Measurements from ENCODE around the gene ONECUT1.

The ONECUT1 gene

GRCh38 chr15:52803108-52803466 lies 13.0 kb upstream of the ONECUT1 start:
- H3K9me3 ChIP-seq (ENCODE audit: low read length), result peaks cover 9% of the 10 kb centered on the region
- H3K4me3 ChIP-seq (ENCODE audit: low read length), result no peak overlapping the region
- H3K4me1 ChIP-seq (ENCODE audit: insufficient read depth, low read length), result peaks cover 16% of the 10 kb centered on the region
- no peaks in the 10 kb centered on the region for H3K36me3 ChIP-seq (ENCODE audit: insufficient read depth, low read length)
- no peak overlapping the region for H2AFZ ChIP-seq (ENCODE audit: low read depth, low read length)
- H3K27me3 ChIP-seq (ENCODE audit: insufficient read depth, low read length), result peaks cover 96% of the 10 kb centered on the region

GRCh38 chr15:52802110-52802509 lies 12.0 kb upstream of the ONECUT1 start:
- Histone ChIP-seq H3K9me3 (ENCODE audit: low read length) (peaks cover 10% of the 10 kb centered on the region), H3K27me3 (ENCODE audit: insufficient read depth, low read length) (peaks cover 97% of the 10 kb centered on the region), H3K36me3 (ENCODE audit: insufficient read depth, low read length) (no peaks in the 10 kb centered on the region), H3K4me3 (ENCODE audit: low read length) (no peak overlapping the region), H2AFZ (ENCODE audit: low read depth, low read length) (no peak overlapping the region), H3K4me1 (ENCODE audit: insufficient read depth, low read length) (peaks cover 16% of the 10 kb centered on the region)

DNA sequence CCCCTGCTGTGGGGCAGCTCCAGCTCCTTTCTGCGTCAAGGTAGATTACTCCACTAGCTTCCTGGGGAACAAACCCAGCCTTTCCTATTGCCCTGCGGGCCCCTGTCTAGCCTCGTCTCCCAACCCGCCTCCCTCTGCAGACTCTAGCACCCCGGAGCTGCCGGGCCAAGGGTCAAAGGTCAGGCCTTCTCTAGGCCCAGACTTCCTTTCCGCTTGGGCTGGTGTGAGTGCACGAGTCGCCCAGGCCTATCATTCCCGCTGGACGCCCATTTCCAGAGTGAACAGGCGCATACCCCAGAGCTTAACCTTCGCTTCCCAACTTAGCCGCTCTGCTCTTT lies 11.6 kb upstream of the ONECUT1 start:
- H3K36me3 ChIP-seq (ENCODE audit: insufficient read depth, low read length), result no peaks in the 10 kb centered on the region
- H2AFZ ChIP-seq (ENCODE audit: low read depth, low read length), result no peak overlapping the region
- H3K9me3 ChIP-seq (ENCODE audit: low read length), result peaks cover 12% of the 10 kb centered on the region
- H3K4me1 ChIP-seq (ENCODE audit: insufficient read depth, low read length), result peaks cover 16% of the 10 kb centered on the region
- H3K27me3 ChIP-seq (ENCODE audit: insufficient read depth, low read length), result peaks cover 97% of the 10 kb centered on the region
- no peak overlapping the region for H3K4me3 ChIP-seq (ENCODE audit: low read length)

GRCh38 chr15:52800828-52801747 lies 11.0 kb upstream of the ONECUT1 start:
- peaks cover 97% of the 10 kb centered on the region for H3K27me3 ChIP-seq (ENCODE audit: insufficient read depth, low read length)
- peaks cover 16% of the 10 kb centered on the region for H3K4me1 ChIP-seq (ENCODE audit: insufficient read depth, low read length)
- H3K9me3 ChIP-seq (ENCODE audit: low read length), result peaks cover 16% of the 10 kb centered on the region
- H3K36me3 ChIP-seq (ENCODE audit: insufficient read depth, low read length), result no peaks in the 10 kb centered on the region
- no peak overlapping the region for H3K4me3 ChIP-seq (ENCODE audit: low read length)
- H2AFZ ChIP-seq (ENCODE audit: low read depth, low read length), result no peak overlapping the region

- peaks cover 17% of the 10 kb centered on the region for H3K9me3 ChIP-seq (ENCODE audit: low read length)
- peaks cover 9% of the 10 kb centered on the region for H3K4me1 ChIP-seq (ENCODE audit: insufficient read depth, low read length)
- no peaks in the 10 kb centered on the region for H3K36me3 ChIP-seq (ENCODE audit: insufficient read depth, low read length)
- no peak overlapping the region for H3K4me3 ChIP-seq (ENCODE audit: low read length)
- H2AFZ ChIP-seq (ENCODE audit: low read depth, low read length), result no peak overlapping the region
- peaks cover 100% of the 10 kb centered on the region for H3K27me3 ChIP-seq (ENCODE audit: insufficient read depth, low read length)
Observed at GRCh38 chr15:52799145-52799811, 9.1 kb upstream of the ONECUT1 start.

GRCh38 chr15:52798529-52799101 lies 8.5 kb upstream of the ONECUT1 start:
- H3K27me3 ChIP-seq (ENCODE audit: insufficient read depth, low read length), result peaks cover 100% of the 10 kb centered on the region
- peaks cover 3% of the 10 kb centered on the region for H3K4me1 ChIP-seq (ENCODE audit: insufficient read depth, low read length)
- H3K9me3 ChIP-seq (ENCODE audit: low read length), result peaks cover 20% of the 10 kb centered on the region
- no peak overlapping the region for H2AFZ ChIP-seq (ENCODE audit: low read depth, low read length)
- no peak overlapping the region for H3K4me3 ChIP-seq (ENCODE audit: low read length)
- no peaks in the 10 kb centered on the region for H3K36me3 ChIP-seq (ENCODE audit: insufficient read depth, low read length)

DNA sequence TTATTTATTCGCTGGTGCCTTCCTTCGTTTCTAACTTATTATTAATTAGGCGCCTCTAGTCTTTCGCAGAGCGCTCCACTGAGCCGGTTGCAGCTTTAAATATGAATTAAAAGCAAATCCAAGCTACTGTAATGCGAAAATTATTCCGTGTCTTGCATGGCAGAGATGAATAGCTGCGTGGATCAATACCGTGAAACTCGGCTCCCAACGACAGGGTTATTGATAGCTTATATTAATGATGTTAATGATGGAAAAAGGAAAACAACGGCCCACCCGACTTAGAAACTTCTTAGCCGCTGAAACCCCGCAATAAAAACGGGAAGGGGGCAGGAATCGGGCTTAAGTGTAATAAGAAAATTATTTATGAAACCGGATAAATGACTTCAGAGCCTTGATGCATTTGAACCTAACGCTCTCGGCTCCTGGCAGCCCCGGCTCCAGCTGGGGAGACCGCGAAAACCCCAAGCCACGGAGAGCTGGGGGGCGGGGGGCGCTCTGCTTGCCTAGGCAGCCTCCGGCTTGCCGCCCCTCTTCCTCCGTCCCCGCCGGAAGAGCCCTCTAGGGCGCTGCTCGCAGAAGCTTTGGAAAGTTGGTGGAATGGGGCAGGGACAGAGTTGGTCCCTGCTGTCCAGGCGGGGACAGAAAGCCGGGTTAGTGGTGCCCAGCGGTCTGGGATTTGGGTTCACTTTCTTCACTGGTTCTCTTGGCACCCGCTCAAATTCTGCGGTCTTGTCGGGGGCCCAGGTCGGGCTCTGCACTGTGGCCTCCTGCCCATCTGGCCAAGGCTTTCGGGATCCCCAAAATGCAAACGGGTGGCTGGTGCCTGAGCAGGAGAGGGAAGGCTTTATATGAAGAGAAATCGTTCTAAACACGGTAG lies 7.7 kb upstream of the ONECUT1 start:
- Histone ChIP-seq H3K27me3 (ENCODE audit: insufficient read depth, low read length) (peaks cover 100% of the 10 kb centered on the region), H3K36me3 (ENCODE audit: insufficient read depth, low read length) (no peaks in the 10 kb centered on the region), H3K4me3 (ENCODE audit: low read length) (no peak overlapping the region), H3K4me1 (ENCODE audit: insufficient read depth, low read length) (no peaks in the 10 kb centered on the region), H2AFZ (ENCODE audit: low read depth, low read length) (no peak overlapping the region), H3K9me3 (ENCODE audit: low read length) (peaks cover 20% of the 10 kb centered on the region)

GRCh38 chr15:52796753-52797520 lies 6.8 kb upstream of the ONECUT1 start:
- no peak overlapping the region for H2AFZ ChIP-seq (ENCODE audit: low read depth, low read length)
- peaks cover 20% of the 10 kb centered on the region for H3K9me3 ChIP-seq (ENCODE audit: low read length)
- H3K27me3 ChIP-seq (ENCODE audit: insufficient read depth, low read length), result peaks cover 100% of the 10 kb centered on the region
- H3K4me3 ChIP-seq (ENCODE audit: low read length), result no peak overlapping the region
- no peaks in the 10 kb centered on the region for H3K4me1 ChIP-seq (ENCODE audit: insufficient read depth, low read length)
- H3K36me3 ChIP-seq (ENCODE audit: insufficient read depth, low read length), result no peaks in the 10 kb centered on the region

GRCh38 chr15:52796228-52796521 lies 6.0 kb upstream of the ONECUT1 start:
- peaks cover 6% of the 10 kb centered on the region for H3K4me1 ChIP-seq (ENCODE audit: insufficient read depth, low read length)
- H2AFZ ChIP-seq (ENCODE audit: low read depth, low read length), result no peak overlapping the region
- no peak overlapping the region for H3K4me3 ChIP-seq (ENCODE audit: low read length)
- no peaks in the 10 kb centered on the region for H3K36me3 ChIP-seq (ENCODE audit: insufficient read depth, low read length)
- H3K9me3 ChIP-seq (ENCODE audit: low read length), result peaks cover 17% of the 10 kb centered on the region
- peaks cover 100% of the 10 kb centered on the region for H3K27me3 ChIP-seq (ENCODE audit: insufficient read depth, low read length)

DNA sequence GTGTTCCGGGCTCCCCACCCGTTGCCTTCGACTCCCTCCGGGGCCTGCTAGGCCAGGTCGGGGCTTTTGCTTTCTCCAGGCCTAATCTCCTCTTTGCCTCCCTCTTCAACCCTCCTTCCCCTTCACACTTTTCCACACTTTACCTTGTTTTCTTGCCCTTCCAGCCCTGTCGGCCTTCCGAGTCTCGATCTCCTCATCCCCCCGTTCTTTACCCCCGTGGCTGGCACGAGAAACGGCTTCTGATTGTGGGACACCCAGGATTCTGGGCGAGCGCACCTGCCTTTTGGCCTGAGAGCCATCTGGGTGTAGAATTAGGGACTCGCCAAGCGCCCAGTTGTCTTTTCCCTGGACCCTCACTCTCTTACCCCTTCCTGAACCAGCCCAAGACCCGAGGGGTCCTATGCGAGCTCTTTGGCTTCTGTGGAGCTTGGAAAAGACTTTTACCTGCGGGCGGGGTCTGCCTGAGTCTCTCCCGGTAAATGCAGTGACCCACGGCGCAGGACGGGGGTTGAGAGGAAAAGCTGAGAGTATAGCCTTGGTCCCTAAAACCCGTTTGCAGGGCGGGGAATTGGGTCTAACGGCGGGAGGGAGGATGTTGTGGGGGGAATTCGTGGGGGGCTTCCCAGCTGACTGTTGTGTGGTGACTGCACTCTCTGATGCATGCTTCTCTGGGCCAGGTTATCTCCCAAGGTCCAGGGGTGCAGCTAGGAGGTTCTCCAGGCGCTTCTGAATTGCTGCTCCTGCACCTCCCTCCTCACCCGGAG lies 5.5 kb upstream of the ONECUT1 start:
- Histone ChIP-seq H3K4me3 (ENCODE audit: low read length) (no peak overlapping the region), H3K27me3 (ENCODE audit: insufficient read depth, low read length) (peaks cover 95% of the 10 kb centered on the region), H3K9me3 (ENCODE audit: low read length) (peaks cover 12% of the 10 kb centered on the region), H3K4me1 (ENCODE audit: insufficient read depth, low read length) (peaks cover 10% of the 10 kb centered on the region), H2AFZ (ENCODE audit: low read depth, low read length) (no peak overlapping the region), H3K36me3 (ENCODE audit: insufficient read depth, low read length) (no peaks in the 10 kb centered on the region)

DNA sequence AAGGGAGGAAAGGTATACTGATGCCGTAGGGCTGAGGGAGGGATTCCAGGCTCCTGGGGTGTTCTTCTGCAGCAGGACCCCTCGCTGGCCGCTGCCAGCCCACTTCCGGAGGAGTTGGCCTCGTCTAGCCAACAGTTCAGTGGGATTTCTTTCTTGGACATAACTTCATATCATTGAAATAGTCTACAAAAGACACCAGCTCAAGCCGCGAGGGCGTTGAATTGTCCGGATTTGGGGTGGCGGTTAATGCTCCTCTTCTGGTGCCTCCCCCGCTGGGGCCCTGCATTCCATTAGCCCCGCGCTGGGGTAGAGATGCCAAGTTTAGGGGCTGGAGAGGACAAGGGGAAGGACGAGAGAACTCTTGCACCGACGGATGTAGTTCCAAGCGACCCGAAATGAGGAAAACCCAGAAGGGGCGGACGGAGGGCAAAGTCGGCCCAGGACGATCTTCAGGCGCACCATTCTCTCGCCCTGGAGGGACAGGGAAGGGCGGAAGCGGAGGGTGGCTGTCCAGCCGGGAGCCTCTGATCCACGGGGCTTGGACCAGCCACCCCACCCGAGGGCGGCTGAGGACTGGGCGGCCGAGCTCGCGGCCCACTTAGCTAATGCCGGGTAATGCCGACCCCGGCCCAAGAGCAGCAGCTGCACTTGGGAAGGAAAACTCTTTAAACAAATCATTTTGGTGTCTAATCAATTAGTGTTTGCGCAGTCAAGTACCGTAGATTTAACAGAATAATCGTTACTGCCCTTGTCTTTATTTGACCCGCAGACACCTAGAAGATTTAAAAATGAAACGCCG lies 4.7 kb upstream of the ONECUT1 start:
- peaks cover 10% of the 10 kb centered on the region for H3K4me1 ChIP-seq (ENCODE audit: insufficient read depth, low read length)
- no peak overlapping the region for H2AFZ ChIP-seq (ENCODE audit: low read depth, low read length)
- no peaks in the 10 kb centered on the region for H3K36me3 ChIP-seq (ENCODE audit: insufficient read depth, low read length)
- peaks cover 87% of the 10 kb centered on the region for H3K27me3 ChIP-seq (ENCODE audit: insufficient read depth, low read length)
- peaks cover 11% of the 10 kb centered on the region for H3K9me3 ChIP-seq (ENCODE audit: low read length)
- H3K4me3 ChIP-seq (ENCODE audit: low read length), result no peak overlapping the region
